Measurements from ENCODE around the gene MRGPRG. TPM values are rescaled to one million over a fixed set of nuclear protein-coding genes. Genes with fewer than 3 reads are reported as not detected.
A peak's percentile ranks its signal among the peaks of the same experiment; 100 is the strongest.

Gene MRGPRG
- total RNA-seq, 2 experiments from 2014 or later: not detected

- ChIA-PET POLR2A (interaction anchor here (0.5 kb wide), 1 partner anchor 1390 kb away, joined by 5 read pairs; no protein-coding TSS in a partner anchor), CTCF (no interaction called here)
- Mint-ChIP-seq H3K9me3 (no peaks in the 10 kb centered on the region), H3K27ac (no peak overlapping the region), H3K4me3 (no peak overlapping the region), H3K27me3 (peaks cover 4% of the 10 kb centered on the region), H3K36me3 (ENCODE audit: low read depth) (no peaks in the 10 kb centered on the region), H3K4me1 (ENCODE audit: low read depth) (no peaks in the 10 kb centered on the region)
- no peak for TF ChIP-seq CTCF (IDR thresholded peaks at IDR 0.05)
- no peaks in the 10 kb centered on the region for H3K4me1 ChIP-seq (ENCODE audit: insufficient read depth, low read length)
- H3K36me3 ChIP-seq (ENCODE audit: insufficient read depth, low read length): no peaks in the 10 kb centered on the region
- no peak overlapping the region for H3K4me3 ChIP-seq (ENCODE audit: low read length)
- no peaks in the 10 kb centered on the region for H3K27me3 ChIP-seq (ENCODE audit: control insufficient read depth in 1 of 2, insufficient read depth in 2 of 2, low read length in 2 of 2)
- peaks cover 0 to 7% of the 10 kb centered on the region in 2 experiments for H3K9me3 ChIP-seq (ENCODE audit: control insufficient read depth in 1 of 2, insufficient read depth in 1 of 2, low read length in 2 of 2)
- DNase-seq (no peak), ATAC-seq (ENCODE audit: poor library complexity) (no peak)
- no peak overlapping the region for H3K27ac ChIP-seq (ENCODE audit: low read depth in 1 of 2, low read length in 2 of 2)
- intact Hi-C loops (cut with DNase I, micrococcal nuclease): loop anchor here in 1 of 2 experiments (5.0 kb wide), 1 partner anchor 53 kb away; no protein-coding TSS in a partner anchor
Observed at GRCh38 chr11:3184732-3185347, 33.8 kb downstream of the MRGPRG start.

- no peak overlapping the region for H3K27ac Mint-ChIP-seq
- no peaks in the 10 kb centered on the region for H3K4me1 ChIP-seq (ENCODE audit: insufficient read depth, low read length)
- no peaks in the 10 kb centered on the region for H3K27me3 ChIP-seq (ENCODE audit: control insufficient read depth in 1 of 2, insufficient read depth in 2 of 2, low read length in 2 of 2)
- H3K27ac ChIP-seq (ENCODE audit: low read depth in 1 of 2, low read length in 2 of 2): no peak overlapping the region
- no peak overlapping the region for H3K4me3 ChIP-seq (ENCODE audit: low read length)
- H3K9me3 Mint-ChIP-seq: no peaks in the 10 kb centered on the region
- peaks cover 4% of the 10 kb centered on the region for H3K27me3 Mint-ChIP-seq
- no peaks in the 10 kb centered on the region for H3K36me3 ChIP-seq (ENCODE audit: insufficient read depth, low read length)
- ChIA-PET CTCF (no interaction called here), POLR2A (no interaction called here)
- intact Hi-C loops (cut with DNase I, micrococcal nuclease): loop anchor here in 1 of 2 experiments (5.0 kb wide), 1 partner anchor 51 kb away; no protein-coding TSS in a partner anchor
- no peaks in the 10 kb centered on the region for H3K36me3 Mint-ChIP-seq (ENCODE audit: low read depth)
- TF ChIP-seq CTCF (IDR thresholded peaks at IDR 0.05): no peak
- H3K9me3 ChIP-seq (ENCODE audit: control insufficient read depth in 1 of 2, insufficient read depth in 1 of 2, low read length in 2 of 2): peaks cover 0 to 7% of the 10 kb centered on the region in 2 experiments
- no peaks in the 10 kb centered on the region for H3K4me1 Mint-ChIP-seq (ENCODE audit: low read depth)
- no peak for DNase-seq
- H3K4me3 Mint-ChIP-seq: no peak overlapping the region
- no peak for ATAC-seq (ENCODE audit: poor library complexity)
Observed at GRCh38 chr11:3183523-3183922, 35.1 kb downstream of the MRGPRG start.

- H3K4me1 ChIP-seq (ENCODE audit: insufficient read depth, low read length): no peaks in the 10 kb centered on the region
- peaks cover 2 to 7% of the 10 kb centered on the region in 2 experiments for H3K9me3 ChIP-seq (ENCODE audit: control insufficient read depth in 1 of 2, insufficient read depth in 1 of 2, low read length in 2 of 2)
- no peak overlapping the region for H3K4me3 ChIP-seq (ENCODE audit: low read length)
- no peak overlapping the region for H3K4me3 Mint-ChIP-seq
- peaks cover under 1% of the 10 kb centered on the region for H3K27me3 Mint-ChIP-seq
- CTCF ChIA-PET: no interaction called here
- DNase-seq: peak in 1 of 14 experiments; percentile 26
- H3K27ac ChIP-seq (ENCODE audit: low read depth in 1 of 2, low read length in 2 of 2): no peak overlapping the region
- POLR2A ChIA-PET: no interaction called here
- H3K9me3 Mint-ChIP-seq: no peaks in the 10 kb centered on the region
- ATAC-seq (ENCODE audit: poor library complexity): no peak
- H3K4me1 Mint-ChIP-seq (ENCODE audit: low read depth): no peaks in the 10 kb centered on the region
- no peaks in the 10 kb centered on the region for H3K36me3 Mint-ChIP-seq (ENCODE audit: low read depth)
- H3K27ac Mint-ChIP-seq: no peak overlapping the region
- H3K36me3 ChIP-seq (ENCODE audit: insufficient read depth, low read length): no peaks in the 10 kb centered on the region
- no peaks in the 10 kb centered on the region for H3K27me3 ChIP-seq (ENCODE audit: control insufficient read depth in 1 of 2, insufficient read depth in 2 of 2, low read length in 2 of 2)
- no peak for TF ChIP-seq CTCF (IDR thresholded peaks at IDR 0.05)
- intact Hi-C loops (cut with DNase I, micrococcal nuclease): loop anchor here in 1 of 2 experiments (5.0 kb wide), 1 partner anchor 50 kb away; no protein-coding TSS in a partner anchor
Observed at GRCh38 chr11:3182462-3182852, 36.2 kb downstream of the MRGPRG start.

All from CD4-positive, alpha-beta T cell (primary cell).